Esophagus muscularis mucosa (tissue), 4 donors: ENCODE data around the gene VPS33A. TPM values are rescaled to one million over a fixed set of nuclear protein-coding genes. Genes with fewer than 3 reads are reported as not detected.

Experiments
- DNase-seq: peaks from one replicate; pipeline ENCODE4 v3.0.0-alpha.2; 2017; ENCODE audit errors: extremely low spot score
- H3K27ac ChIP-seq, 4 donors: fragments of 200-600 bp; sonication (generic); replicated peaks in 1 of 4; 1 replicate in 3 of 4; 2 replicates in 1 of 4; pipeline ENCODE4 v1.5.1; 2016 to 2019; ENCODE audit warnings: mild to moderate bottlenecking in 1 of 4
- H3K27me3 ChIP-seq, 4 donors: fragments of 200-600 bp; sonication (generic); one replicate each; pipeline versions ENCODE4 v1.5.1 to v1.6.0; 2016 to 2019
- H3K36me3 ChIP-seq, 4 donors: fragments of 200-600 bp; sonication (generic); one replicate each; pipeline ENCODE4 v1.5.1; 2016 to 2019
- H3K4me1 ChIP-seq, 4 donors: fragments of 200-600 bp; sonication (generic); one replicate each; pipeline ENCODE4 v1.5.1; 2016 to 2019
- H3K4me3 ChIP-seq, 4 donors: fragments of 200-600 bp; sonication (generic); 1 replicate in 2 of 4; 2 replicates in 2 of 4; pipeline ENCODE4 v1.5.1; 2016 to 2019; ENCODE audit warnings: mild to moderate bottlenecking in 4 of 4, moderate library complexity in 1 of 4
- H3K9me3 ChIP-seq, 4 donors: fragments of 200-600 bp; sonication (generic); 1 replicate in 3 of 4; 2 replicates in 1 of 4; pipeline ENCODE4 v1.5.1; 2016 to 2019
- EP300 ChIP-seq: sonication (generic); formaldehyde crosslinking; IDR thresholded peaks from one replicate; pipeline ENCODE4 v1.6.1; 2017; ENCODE audit warnings: antibody characterized with exemption
- POLR2A ChIP-seq: fragments of 450-650 bp; IDR thresholded peaks from one replicate; pipeline ENCODE4 v1.6.1; 2017; ENCODE audit warnings: antibody characterized with exemption, moderate library complexity, mild to moderate bottlenecking, low read depth
- POLR2AphosphoS5 ChIP-seq, 2 donors: sonication (generic); formaldehyde crosslinking; IDR thresholded peaks; one replicate each; pipeline ENCODE4 v1.6.1; 2017; ENCODE audit warnings: antibody characterized with exemption in 2 of 2
- WGBS: methylation state at CpG from one replicate; pipeline ENCODE4 v1.1.5; 2018; 5-methylcytosine and 5-hydroxymethylcytosine counted together
- intact Hi-C: fragments of 100-400 bp; cut with DNase I; formaldehyde crosslinking; loops from one replicate; pipeline ENCODE4 v1.15.1; 2023
- total RNA-seq, 4 donors: library from RNA; depleted of rRNA; stranded (reverse); fragments of >200 nt; gene quantifications; one replicate each; pipeline versions ENCODE4 v1.1.0 to v1.2.1, GENCODE V29; 2016
- TF ChIP-seq, protein P1 (sequence below), 3 experiments: fragments of 200-600 bp in 2 of 3; fragments of 450-650 bp in 1 of 3; sonication (generic) in 2 of 3; IDR thresholded peaks; one replicate each; pipeline ENCODE4 v1.5.1; 2017 to 2019; ENCODE audit warnings: antibody characterized with exemption in 3 of 3, mild to moderate bottlenecking in 2 of 3, moderate library complexity in 1 of 3

VPS33A gene
- total RNA-seq, 4 donors from 2014 or later: 12.5 to 15.7 (median 14.7) TPM

DNA sequence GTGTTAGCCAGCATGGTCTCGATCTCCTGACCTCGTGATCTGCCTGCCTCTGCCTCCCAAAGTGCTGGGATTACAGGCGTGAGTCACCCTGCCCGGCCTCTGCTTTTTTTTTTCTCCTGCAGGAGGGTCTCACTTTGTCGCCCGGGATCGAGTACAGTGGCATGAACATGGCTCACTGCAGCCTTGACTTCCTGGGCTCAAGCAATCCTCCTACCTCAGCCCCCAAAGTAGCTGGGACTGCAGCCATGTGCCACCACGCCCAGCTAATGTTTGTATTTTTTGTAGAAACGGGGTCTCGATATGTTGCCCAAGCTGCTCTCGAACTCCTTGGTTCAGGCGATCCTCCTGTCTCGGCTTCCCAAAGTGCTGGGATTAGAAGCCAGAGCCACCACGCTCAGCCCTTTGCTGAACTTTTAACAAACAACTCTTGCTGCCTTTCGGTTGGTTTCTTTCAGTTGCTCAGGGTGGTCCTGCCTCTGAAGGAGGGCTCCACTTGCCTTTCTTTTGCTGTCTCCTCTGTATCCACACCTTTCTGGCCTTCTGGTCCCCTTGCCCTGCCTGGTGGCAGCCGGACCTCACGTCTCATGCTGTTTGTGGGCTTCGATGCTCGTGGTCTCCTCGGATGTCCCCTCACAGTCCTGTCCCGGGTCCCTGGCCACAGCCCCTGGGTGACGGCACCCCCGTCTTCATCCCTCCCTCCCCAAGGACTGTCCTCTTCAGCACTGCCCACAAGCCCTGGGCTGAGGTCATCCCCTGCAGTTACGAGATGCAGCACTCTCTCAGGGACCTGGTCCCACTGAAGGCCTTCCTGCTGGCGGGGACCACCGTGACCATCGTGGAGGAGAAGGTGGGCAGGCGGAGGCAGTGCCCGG is 66.6 kb downstream of the VPS33A start:
- 91% methylated on average over 29 of the region's 29 CpGs for WGBS
- peaks cover 15 to 22% (median 21%) of the 10 kb centered on the region in 4 donors for H3K4me1 ChIP-seq
- H3K4me3 ChIP-seq: no peak overlapping the region
- H3K27ac ChIP-seq: no peak overlapping the region
- intact Hi-C loops: loop anchor here (10.0 kb wide), 1 partner anchor 65 kb away; no protein-coding TSS in a partner anchor
- no peak for DNase-seq
- TF ChIP-seq EP300 (no peak), POLR2AphosphoS5 (IDR thresholded peaks at IDR 0.05) (no peak), POLR2A (no peak)
- TF ChIP-seq, protein P1, sequence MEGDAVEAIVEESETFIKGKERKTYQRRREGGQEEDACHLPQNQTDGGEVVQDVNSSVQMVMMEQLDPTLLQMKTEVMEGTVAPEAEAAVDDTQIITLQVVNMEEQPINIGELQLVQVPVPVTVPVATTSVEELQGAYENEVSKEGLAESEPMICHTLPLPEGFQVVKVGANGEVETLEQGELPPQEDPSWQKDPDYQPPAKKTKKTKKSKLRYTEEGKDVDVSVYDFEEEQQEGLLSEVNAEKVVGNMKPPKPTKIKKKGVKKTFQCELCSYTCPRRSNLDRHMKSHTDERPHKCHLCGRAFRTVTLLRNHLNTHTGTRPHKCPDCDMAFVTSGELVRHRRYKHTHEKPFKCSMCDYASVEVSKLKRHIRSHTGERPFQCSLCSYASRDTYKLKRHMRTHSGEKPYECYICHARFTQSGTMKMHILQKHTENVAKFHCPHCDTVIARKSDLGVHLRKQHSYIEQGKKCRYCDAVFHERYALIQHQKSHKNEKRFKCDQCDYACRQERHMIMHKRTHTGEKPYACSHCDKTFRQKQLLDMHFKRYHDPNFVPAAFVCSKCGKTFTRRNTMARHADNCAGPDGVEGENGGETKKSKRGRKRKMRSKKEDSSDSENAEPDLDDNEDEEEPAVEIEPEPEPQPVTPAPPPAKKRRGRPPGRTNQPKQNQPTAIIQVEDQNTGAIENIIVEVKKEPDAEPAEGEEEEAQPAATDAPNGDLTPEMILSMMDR (IDR thresholded peaks at IDR 0.05): no peak
- H3K36me3 ChIP-seq: no peaks in the 10 kb centered on the region
- H3K27me3 ChIP-seq: peaks cover 5 to 58% (median 25%) of the 10 kb centered on the region in 4 donors
- peaks cover 0 to 3% (median 0%) of the 10 kb centered on the region in 4 donors for H3K9me3 ChIP-seq

GRCh38 chr12:122197612-122197966 is 68.7 kb downstream of the VPS33A start:
- H3K4me3 ChIP-seq: no peak overlapping the region
- H3K27ac ChIP-seq: no peak overlapping the region
- no peaks in the 10 kb centered on the region for H3K36me3 ChIP-seq
- 48% methylated on average over 1 of the region's 1 CpG for WGBS
- DNase-seq: no peak
- H3K4me1 ChIP-seq: peaks cover 0 to under 1% (median under 1%) of the 10 kb centered on the region in 4 donors
- H3K27me3 ChIP-seq: peaks cover 0 to 36% (median 13%) of the 10 kb centered on the region in 4 donors
- intact Hi-C loops: loop anchor here (10.0 kb wide), 1 partner anchor 63 kb away; no protein-coding TSS in a partner anchor
- TF ChIP-seq POLR2AphosphoS5 (IDR thresholded peaks at IDR 0.05) (no peak), EP300 (no peak), POLR2A (no peak)
- TF ChIP-seq, protein P1 (IDR thresholded peaks at IDR 0.05): no peak
- peaks cover 0 to 3% (median 0%) of the 10 kb centered on the region in 4 donors for H3K9me3 ChIP-seq

- DNase-seq: no peak
- H3K36me3 ChIP-seq: no peaks in the 10 kb centered on the region
- H3K9me3 ChIP-seq: peaks cover 0 to 3% (median 0%) of the 10 kb centered on the region in 4 donors
- WGBS: 92% methylated on average over 4 of the region's 4 CpGs
- H3K27me3 ChIP-seq: peaks cover 0 to 18% (median 2%) of the 10 kb centered on the region in 4 donors
- TF ChIP-seq POLR2AphosphoS5 (IDR thresholded peaks at IDR 0.05): no peak
- no peak for TF ChIP-seq POLR2A
- TF ChIP-seq EP300: no peak
- TF ChIP-seq, protein P1 (IDR thresholded peaks at IDR 0.05): no peak
- no peak overlapping the region for H3K4me3 ChIP-seq
- intact Hi-C loops: loop anchor here (10.0 kb wide), 1 partner anchor 61 kb away; no protein-coding TSS in a partner anchor
- no peaks in the 10 kb centered on the region for H3K4me1 ChIP-seq
- no peak overlapping the region for H3K27ac ChIP-seq
Measured at GRCh38 chr12:122195405-122195804, 70.9 kb downstream of the VPS33A start.

GRCh38 chr12:122194804-122195203 is 71.5 kb downstream of the VPS33A start:
- no peaks in the 10 kb centered on the region for H3K4me1 ChIP-seq
- WGBS: 92% methylated on average over 1 of the region's 1 CpG
- intact Hi-C loops: loop anchor here (10.0 kb wide), 1 partner anchor 60 kb away; no protein-coding TSS in a partner anchor
- H3K27ac ChIP-seq: no peak overlapping the region
- H3K27me3 ChIP-seq: peaks cover 0 to 18% (median 0%) of the 10 kb centered on the region in 4 donors
- TF ChIP-seq, protein P1 (IDR thresholded peaks at IDR 0.05): no peak
- TF ChIP-seq POLR2AphosphoS5 (IDR thresholded peaks at IDR 0.05) (no peak), POLR2A (no peak), EP300 (no peak)
- peaks cover 0 to 3% (median 0%) of the 10 kb centered on the region in 4 donors for H3K9me3 ChIP-seq
- H3K4me3 ChIP-seq: no peak overlapping the region
- H3K36me3 ChIP-seq: no peaks in the 10 kb centered on the region
- DNase-seq: no peak
